Upper lobe of left lung (tissue), 6 donors: Measurements from ENCODE around the gene LSM11. TPM values are rescaled to one million over a fixed set of nuclear protein-coding genes. Genes with fewer than 3 reads are reported as not detected.

Source experiments
- ATAC-seq, 2 donors: fragments of 200-7000 bp; cut with Tn5 transposase; one replicate each; pipeline ENCODE4 v1.9.1; 2022; ENCODE audit warnings: mild to moderate bottlenecking in 2 of 2, moderate library complexity in 2 of 2; ENCODE audit not compliant: low FRiP score in 2 of 2
- DNase-seq, 2 donors: peaks; one replicate each; pipeline ENCODE4 v3.0.0-alpha.2; 2019 to 2020
- H3K27ac ChIP-seq, 4 donors: fragments of 200-600 bp; sonication (generic); one replicate each; pipeline ENCODE4 v1.5.1; 2016 to 2019
- H3K27me3 ChIP-seq, 4 donors: fragments of 200-600 bp; sonication (generic); one replicate each; pipeline ENCODE4 v1.5.1; 2017 to 2019
- H3K36me3 ChIP-seq, 4 donors: fragments of 200-600 bp; sonication (generic); one replicate each; pipeline ENCODE4 v1.5.1; 2016 to 2019
- H3K4me1 ChIP-seq, 4 donors: fragments of 200-600 bp; sonication (generic); one replicate each; pipeline ENCODE4 v1.5.1; 2018 to 2019
- H3K4me3 ChIP-seq, 4 donors: fragments of 200-600 bp; sonication (generic); one replicate each; pipeline ENCODE4 v1.5.1; 2017 to 2019; ENCODE audit warnings: mild to moderate bottlenecking in 2 of 4, moderate library complexity in 1 of 4
- H3K9me3 ChIP-seq, 4 donors: fragments of 200-600 bp; sonication (generic); one replicate each; pipeline ENCODE4 v1.5.1; 2018 to 2019
- POLR2AphosphoS5 ChIP-seq, 2 donors: sonication (generic); formaldehyde crosslinking; IDR thresholded peaks; one replicate each; pipeline ENCODE4 v1.5.1; 2017; ENCODE audit warnings: antibody characterized with exemption in 2 of 2
- WGBS, 2 donors: methylation state at CpG; one replicate each; pipeline ENCODE4 v1.1.5; 2017 to 2018; 5-methylcytosine and 5-hydroxymethylcytosine counted together
- small RNA-seq, 4 donors: library from RNA; depleted of rRNA; stranded (forward); fragments of <200 nt; gene quantifications; one replicate each; pipeline ENCODE3, GENCODE V24; 2016
- total RNA-seq, 6 donors: library from RNA; depleted of rRNA in 4 of 6; stranded (reverse); fragments of >200 nt in 4 of 6; gene quantifications; one replicate each; pipeline versions ENCODE4 v1.1.0 to v1.2.1, GENCODE V29; 2016 to 2021
- donor health status: DM: no; HTN: no; CAD: no; lungs with moderate emphysema.
- donor health status: DM: no; HTN: yes; CAD: no; lungs with severe emphysema.

LSM11 gene
- total RNA-seq, 6 donors from 2014 or later: 0.78 to 4.1 (median 2.0) TPM

- Histone ChIP-seq H3K36me3 (peaks cover 17 to 88% (median 51%) of the 10 kb centered on the region in 4 donors), H3K4me1 (no peaks in the 10 kb centered on the region), H3K27me3 (no peaks in the 10 kb centered on the region), H3K27ac (no peak overlapping the region), H3K9me3 (no peaks in the 10 kb centered on the region), H3K4me3 (no peak overlapping the region)
- ATAC-seq (no peak), DNase-seq (no peak)
- no peak for TF ChIP-seq POLR2AphosphoS5 (IDR thresholded peaks at IDR 0.05)
- WGBS, 2 donors: 73 to 91% methylated on average over 2 of the region's 2 CpGs
These were observed 64.5 kb downstream of the LSM11 start for GRCh38 chr5:157808043-157808442.

Small RNA genes within 50 kb of the gene (small RNA-seq; reads per million reads assigned to genes)
- gene AC026407.1 (0 reads per million in 4 donors), gene RNU6-260P (0 reads per million in 4 donors)

Other genes starting within 250 kb of the LSM11 start
- 10 to 100 TPM in 2 of 6 donors, 1 to 10 TPM in 4; 5.5 to 17.0 (median 7.1) TPM for gene ADAM19, start 167.9 kb upstream of the LSM11 start, total RNA-seq
- under 1 TPM in 1 of 6 donors, not detected in 5; 0.17 TPM for gene SOX30, start 91.3 kb upstream of the LSM11 start, total RNA-seq
- not detected for gene C5orf52, start 72.2 kb upstream of the LSM11 start, total RNA-seq
- gene THG1L, start 12.3 kb upstream of the LSM11 start, total RNA-seq: 10 to 100 TPM in 3 of 6 donors, 1 to 10 TPM in 3; 2.1 to 12.6 (median 9.1) TPM
- 100 to 1,000 TPM in 4 of 6 donors, 10 to 100 TPM in 2; 66.2 to 211 (median 123) TPM for gene CLINT1, start 115.4 kb downstream of the LSM11 start, total RNA-seq